ENCODE data around the gene IFITM1. TPM values are rescaled to one million over a fixed set of nuclear protein-coding genes. Genes with fewer than 3 reads are reported as not detected.

The IFITM1 gene
- total and polyA plus RNA-seq, 4 donors: 12.6 to 113 (median 66.7) TPM

DNA sequence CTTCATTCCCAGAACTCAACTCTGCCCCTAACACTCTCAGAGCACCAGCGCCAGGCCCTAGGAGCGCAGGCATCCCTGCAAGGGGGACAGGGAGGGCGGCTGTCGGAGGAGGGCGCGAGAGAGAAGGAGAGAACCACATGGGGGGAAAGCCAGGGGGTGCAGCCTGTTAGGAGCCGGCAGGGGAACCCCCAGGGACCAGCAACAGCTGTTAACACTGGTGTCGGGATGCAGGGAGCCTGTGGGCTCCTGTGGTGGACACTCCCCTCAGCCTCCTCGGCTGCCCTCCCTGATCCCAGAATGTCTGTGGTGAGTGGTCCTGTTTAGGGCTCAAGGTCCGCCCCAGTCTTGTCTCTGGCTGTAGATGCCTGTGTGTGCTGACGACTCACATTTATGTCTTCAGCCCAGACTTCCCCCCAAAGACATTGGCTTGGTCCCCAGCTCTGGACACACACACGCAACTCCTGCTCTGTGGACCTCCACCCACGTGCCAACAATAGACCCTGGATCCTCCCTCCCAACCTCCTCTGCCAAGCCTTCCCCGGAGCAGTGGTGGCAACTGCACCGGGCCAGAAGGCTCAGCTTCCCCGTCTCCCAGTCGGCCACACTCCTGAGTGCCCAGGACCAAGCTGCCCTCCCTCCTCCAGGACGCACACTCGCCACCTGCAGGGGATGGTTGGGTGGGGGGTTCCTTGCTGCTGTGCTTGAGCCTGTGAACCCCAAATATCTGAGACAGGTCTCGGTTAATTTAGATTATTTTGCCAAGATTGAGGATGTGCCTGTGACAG is 13.7 kb upstream of the IFITM1 start:
- H3K36me3 ChIP-seq (ENCODE audit: control insufficient read depth in 4 of 4, insufficient read depth in 3 of 4, low read depth in 1 of 4, low read length in 3 of 4): no peaks in the 10 kb centered on the region
- 29% methylated on average over 20 of the region's 20 CpGs for WGBS
- H3K9ac ChIP-seq (ENCODE audit: low read depth in 1 of 2, low read length in 2 of 2): no peak overlapping the region
- no peak overlapping the region for H3K27ac ChIP-seq (ENCODE audit: low read depth in 1 of 2, low read length in 2 of 2)
- H3K9me3 ChIP-seq (ENCODE audit: control insufficient read depth in 4 of 4, low read length in 3 of 4): no peaks in the 10 kb centered on the region
- TF ChIP-seq, protein P1, sequence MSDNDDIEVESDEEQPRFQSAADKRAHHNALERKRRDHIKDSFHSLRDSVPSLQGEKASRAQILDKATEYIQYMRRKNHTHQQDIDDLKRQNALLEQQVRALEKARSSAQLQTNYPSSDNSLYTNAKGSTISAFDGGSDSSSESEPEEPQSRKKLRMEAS (IDR thresholded peaks at IDR 0.05): no peak
- no peak for TF ChIP-seq SP1 (IDR thresholded peaks at IDR 0.05)
- TF ChIP-seq, protein P2, sequence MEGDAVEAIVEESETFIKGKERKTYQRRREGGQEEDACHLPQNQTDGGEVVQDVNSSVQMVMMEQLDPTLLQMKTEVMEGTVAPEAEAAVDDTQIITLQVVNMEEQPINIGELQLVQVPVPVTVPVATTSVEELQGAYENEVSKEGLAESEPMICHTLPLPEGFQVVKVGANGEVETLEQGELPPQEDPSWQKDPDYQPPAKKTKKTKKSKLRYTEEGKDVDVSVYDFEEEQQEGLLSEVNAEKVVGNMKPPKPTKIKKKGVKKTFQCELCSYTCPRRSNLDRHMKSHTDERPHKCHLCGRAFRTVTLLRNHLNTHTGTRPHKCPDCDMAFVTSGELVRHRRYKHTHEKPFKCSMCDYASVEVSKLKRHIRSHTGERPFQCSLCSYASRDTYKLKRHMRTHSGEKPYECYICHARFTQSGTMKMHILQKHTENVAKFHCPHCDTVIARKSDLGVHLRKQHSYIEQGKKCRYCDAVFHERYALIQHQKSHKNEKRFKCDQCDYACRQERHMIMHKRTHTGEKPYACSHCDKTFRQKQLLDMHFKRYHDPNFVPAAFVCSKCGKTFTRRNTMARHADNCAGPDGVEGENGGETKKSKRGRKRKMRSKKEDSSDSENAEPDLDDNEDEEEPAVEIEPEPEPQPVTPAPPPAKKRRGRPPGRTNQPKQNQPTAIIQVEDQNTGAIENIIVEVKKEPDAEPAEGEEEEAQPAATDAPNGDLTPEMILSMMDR (IDR thresholded peaks at IDR 0.05; ENCODE audit: low read depth, low read length, missing input control): no peak
- TF ChIP-seq, protein P3, sequence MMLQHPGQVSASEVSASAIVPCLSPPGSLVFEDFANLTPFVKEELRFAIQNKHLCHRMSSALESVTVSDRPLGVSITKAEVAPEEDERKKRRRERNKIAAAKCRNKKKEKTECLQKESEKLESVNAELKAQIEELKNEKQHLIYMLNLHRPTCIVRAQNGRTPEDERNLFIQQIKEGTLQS (IDR thresholded peaks at IDR 0.05): no peak
- TF ChIP-seq NR2F2 (IDR thresholded peaks at IDR 0.05): no peak
- TF ChIP-seq JUND (IDR thresholded peaks at IDR 0.05): no peak
- TF ChIP-seq HNF4A (conservative IDR thresholded peaks at IDR 0.05): no peak
- TF ChIP-seq EGR1 (IDR thresholded peaks at IDR 0.05; ENCODE audit: low read depth in 2 of 2): no peak
- TF ChIP-seq FOXA2 (IDR thresholded peaks at IDR 0.05): no peak
- TF ChIP-seq, protein P4, sequence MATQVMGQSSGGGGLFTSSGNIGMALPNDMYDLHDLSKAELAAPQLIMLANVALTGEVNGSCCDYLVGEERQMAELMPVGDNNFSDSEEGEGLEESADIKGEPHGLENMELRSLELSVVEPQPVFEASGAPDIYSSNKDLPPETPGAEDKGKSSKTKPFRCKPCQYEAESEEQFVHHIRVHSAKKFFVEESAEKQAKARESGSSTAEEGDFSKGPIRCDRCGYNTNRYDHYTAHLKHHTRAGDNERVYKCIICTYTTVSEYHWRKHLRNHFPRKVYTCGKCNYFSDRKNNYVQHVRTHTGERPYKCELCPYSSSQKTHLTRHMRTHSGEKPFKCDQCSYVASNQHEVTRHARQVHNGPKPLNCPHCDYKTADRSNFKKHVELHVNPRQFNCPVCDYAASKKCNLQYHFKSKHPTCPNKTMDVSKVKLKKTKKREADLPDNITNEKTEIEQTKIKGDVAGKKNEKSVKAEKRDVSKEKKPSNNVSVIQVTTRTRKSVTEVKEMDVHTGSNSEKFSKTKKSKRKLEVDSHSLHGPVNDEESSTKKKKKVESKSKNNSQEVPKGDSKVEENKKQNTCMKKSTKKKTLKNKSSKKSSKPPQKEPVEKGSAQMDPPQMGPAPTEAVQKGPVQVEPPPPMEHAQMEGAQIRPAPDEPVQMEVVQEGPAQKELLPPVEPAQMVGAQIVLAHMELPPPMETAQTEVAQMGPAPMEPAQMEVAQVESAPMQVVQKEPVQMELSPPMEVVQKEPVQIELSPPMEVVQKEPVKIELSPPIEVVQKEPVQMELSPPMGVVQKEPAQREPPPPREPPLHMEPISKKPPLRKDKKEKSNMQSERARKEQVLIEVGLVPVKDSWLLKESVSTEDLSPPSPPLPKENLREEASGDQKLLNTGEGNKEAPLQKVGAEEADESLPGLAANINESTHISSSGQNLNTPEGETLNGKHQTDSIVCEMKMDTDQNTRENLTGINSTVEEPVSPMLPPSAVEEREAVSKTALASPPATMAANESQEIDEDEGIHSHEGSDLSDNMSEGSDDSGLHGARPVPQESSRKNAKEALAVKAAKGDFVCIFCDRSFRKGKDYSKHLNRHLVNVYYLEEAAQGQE (IDR thresholded peaks at IDR 0.05): no peak
- TF ChIP-seq RXRA (IDR thresholded peaks at IDR 0.05): no peak
- DNase-seq (ENCODE audit: low spot score): no peak
- H3K4me1 ChIP-seq (ENCODE audit: control insufficient read depth in 4 of 4, insufficient read depth in 4 of 4, low read length in 3 of 4): peaks cover 0 to 2% (median 2%) of the 10 kb centered on the region in 4 donors
- H3K4me3 ChIP-seq (ENCODE audit: low read depth in 1 of 3, low read length in 3 of 3): no peak overlapping the region
- H3K27me3 ChIP-seq (ENCODE audit: control insufficient read depth in 4 of 4, insufficient read depth in 4 of 4, low read length in 3 of 4): no peaks in the 10 kb centered on the region

DNA sequence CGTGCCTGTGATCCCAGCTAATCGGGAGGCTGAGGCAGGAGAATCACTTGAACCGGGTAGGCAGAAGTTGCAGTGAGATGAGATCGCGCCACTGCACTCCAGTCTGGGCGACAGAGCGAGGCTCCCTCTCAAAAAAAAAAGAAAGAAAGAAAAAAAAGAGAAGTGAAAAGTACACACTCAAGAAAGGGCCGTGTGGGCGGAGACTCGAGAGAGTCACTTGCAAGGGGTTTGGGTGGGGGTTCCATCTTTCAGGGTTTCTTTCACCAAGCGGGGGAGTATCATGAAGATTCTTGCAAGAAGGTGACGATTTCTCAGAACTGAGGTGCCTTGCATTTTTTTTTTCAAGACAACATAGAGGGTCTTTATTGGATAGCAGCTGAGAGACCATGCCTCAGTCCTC is 10.5 kb upstream of the IFITM1 start:
- H3K27ac ChIP-seq (ENCODE audit: low read depth in 1 of 2, low read length in 2 of 2): no peak overlapping the region
- TF ChIP-seq YY1 (IDR thresholded peaks at IDR 0.05) (no peak), HNF4G (IDR thresholded peaks at IDR 0.05) (no peak), RXRA (IDR thresholded peaks at IDR 0.05) (no peak), RAD21 (IDR thresholded peaks at IDR 0.05) (no peak), GABPA (IDR thresholded peaks at IDR 0.05 in 1 of 2, conservative IDR thresholded peaks at IDR 0.05 in 1 of 2) (no peak), NR2F2 (IDR thresholded peaks at IDR 0.05) (no peak), HNF4A (conservative IDR thresholded peaks at IDR 0.05) (no peak), JUND (IDR thresholded peaks at IDR 0.05) (no peak), FOXA1 (IDR thresholded peaks at IDR 0.05) (no peak), TAF1 (conservative IDR thresholded peaks at IDR 0.05) (no peak)
- TF ChIP-seq, protein P5, sequence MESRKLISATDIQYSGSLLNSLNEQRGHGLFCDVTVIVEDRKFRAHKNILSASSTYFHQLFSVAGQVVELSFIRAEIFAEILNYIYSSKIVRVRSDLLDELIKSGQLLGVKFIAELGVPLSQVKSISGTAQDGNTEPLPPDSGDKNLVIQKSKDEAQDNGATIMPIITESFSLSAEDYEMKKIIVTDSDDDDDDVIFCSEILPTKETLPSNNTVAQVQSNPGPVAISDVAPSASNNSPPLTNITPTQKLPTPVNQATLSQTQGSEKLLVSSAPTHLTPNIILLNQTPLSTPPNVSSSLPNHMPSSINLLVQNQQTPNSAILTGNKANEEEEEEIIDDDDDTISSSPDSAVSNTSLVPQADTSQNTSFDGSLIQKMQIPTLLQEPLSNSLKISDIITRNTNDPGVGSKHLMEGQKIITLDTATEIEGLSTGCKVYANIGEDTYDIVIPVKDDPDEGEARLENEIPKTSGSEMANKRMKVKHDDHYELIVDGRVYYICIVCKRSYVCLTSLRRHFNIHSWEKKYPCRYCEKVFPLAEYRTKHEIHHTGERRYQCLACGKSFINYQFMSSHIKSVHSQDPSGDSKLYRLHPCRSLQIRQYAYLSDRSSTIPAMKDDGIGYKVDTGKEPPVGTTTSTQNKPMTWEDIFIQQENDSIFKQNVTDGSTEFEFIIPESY (IDR thresholded peaks at IDR 0.05): no peak
- TF ChIP-seq, protein P3 (IDR thresholded peaks at IDR 0.05): no peak
- TF ChIP-seq, protein P1 (IDR thresholded peaks at IDR 0.05): no peak
- TF ChIP-seq, protein P2 (IDR thresholded peaks at IDR 0.05; ENCODE audit: low read depth, low read length, missing input control): no peak
- H3K4me1 ChIP-seq (ENCODE audit: control insufficient read depth in 4 of 4, insufficient read depth in 4 of 4, low read length in 3 of 4): peaks cover 2 to 9% (median 5%) of the 10 kb centered on the region in 4 donors
- 86% methylated on average over 12 of the region's 12 CpGs for WGBS
- no peak overlapping the region for H3K9ac ChIP-seq (ENCODE audit: low read depth in 1 of 2, low read length in 2 of 2)
- no peak overlapping the region for H3K4me3 ChIP-seq (ENCODE audit: low read depth in 1 of 3, low read length in 3 of 3)
- no peak for DNase-seq (ENCODE audit: low spot score)
- no peaks in the 10 kb centered on the region for H3K9me3 ChIP-seq (ENCODE audit: control insufficient read depth in 4 of 4, low read length in 3 of 4)
- no peaks in the 10 kb centered on the region for H3K27me3 ChIP-seq (ENCODE audit: control insufficient read depth in 4 of 4, insufficient read depth in 4 of 4, low read length in 3 of 4)
- no peaks in the 10 kb centered on the region for H3K36me3 ChIP-seq (ENCODE audit: control insufficient read depth in 4 of 4, insufficient read depth in 3 of 4, low read depth in 1 of 4, low read length in 3 of 4)
